HepG2 (cell line): ENCODE data around the gene CBX2. TPM values are rescaled to one million over a fixed set of nuclear protein-coding genes. Genes with fewer than 3 reads are reported as not detected.
A peak's percentile ranks its signal among the peaks of the same experiment; 100 is the strongest.

Experiments
- ATF7 ChIP-seq, 2 experiments: fragments of 450-650 bp in 1 of 2; sonication (generic) in 1 of 2; formaldehyde crosslinking in 1 of 2; IDR thresholded peaks; 2 replicates each; pipeline versions ENCODE4 v1.4.0 to v1.6.1; 2016 to 2020; ENCODE audit warnings: antibody characterized with exemption in 1 of 2, mild to moderate bottlenecking in 1 of 2, missing genetic modification reagents in 1 of 2
- HNRNPK ChIP-seq: fragments of 200-400 bp; formaldehyde crosslinking; IDR thresholded peaks from 2 replicates; pipeline ENCODE4 v1.6.1; 2018; ENCODE audit warnings: low read length, low read depth, moderate library complexity, mild to moderate bottlenecking; ENCODE audit not compliant: poor library complexity, severe bottlenecking
- HOXA3 ChIP-seq: sonication (generic); formaldehyde crosslinking; IDR thresholded peaks from 2 replicates; pipeline ENCODE4 v1.5.0; 2020; ENCODE audit warnings: missing genetic modification reagents
- MEIS2 ChIP-seq: sonication (generic); formaldehyde crosslinking; IDR thresholded peaks from 2 replicates; pipeline ENCODE4 v1.9.0; 2021; ENCODE audit warnings: mild to moderate bottlenecking, missing genetic modification reagents
- MTERF4 ChIP-seq: sonication (generic); formaldehyde crosslinking; IDR thresholded peaks from 2 replicates; pipeline ENCODE4 v1.8.0; 2023; ENCODE audit warnings: mild to moderate bottlenecking, missing genetic modification reagents
- NFYB ChIP-seq: sonication (generic); formaldehyde crosslinking; IDR thresholded peaks from 2 replicates; pipeline ENCODE4 v1.4.0; 2020; ENCODE audit warnings: missing genetic modification reagents
- RARG ChIP-seq: sonication (generic); formaldehyde crosslinking; IDR thresholded peaks from 2 replicates; pipeline ENCODE4 v1.4.0; 2020; ENCODE audit warnings: low read depth, mild to moderate bottlenecking, missing genetic modification reagents
- SKIL ChIP-seq: sonication (generic); formaldehyde crosslinking; IDR thresholded peaks from 2 replicates; pipeline ENCODE4 v1.8.0; 2022; ENCODE audit warnings: missing genetic modification reagents, mild to moderate bottlenecking, moderate library complexity, borderline replicate concordance
- SNAPC5 ChIP-seq: sonication (generic); formaldehyde crosslinking; IDR thresholded peaks from 2 replicates; pipeline ENCODE4 v1.8.1; 2023; ENCODE audit warnings: mild to moderate bottlenecking, missing genetic modification reagents, borderline replicate concordance
- ZBTB1 ChIP-seq: sonication (generic); formaldehyde crosslinking; IDR thresholded peaks from 2 replicates; pipeline ENCODE4 v1.4.0; 2020; ENCODE audit warnings: missing genetic modification reagents, borderline replicate concordance
- ZNF225 ChIP-seq: sonication (generic); formaldehyde crosslinking; IDR thresholded peaks from 2 replicates; pipeline ENCODE4 v1.4.0; 2020; ENCODE audit warnings: mild to moderate bottlenecking, missing genetic modification reagents
- ZNF609 ChIP-seq: sonication (generic); formaldehyde crosslinking; IDR thresholded peaks from 2 replicates; pipeline ENCODE4 v1.4.0; 2020; ENCODE audit warnings: mild to moderate bottlenecking, missing genetic modification reagents, borderline replicate concordance
- ZNF660 ChIP-seq: sonication (generic); formaldehyde crosslinking; IDR thresholded peaks from 2 replicates; pipeline ENCODE4 v1.5.1; 2020; ENCODE audit warnings: mild to moderate bottlenecking, low read depth, missing genetic modification reagents, borderline replicate concordance
- polyA plus RNA-seq, 8 experiments: library from polyadenylated mRNA; depleted of rRNA in 3 of 8; stranded (reverse) in 7 of 8; unstranded in 1 of 8; fragments of >200 nt; fragmentation: Illumina TruSeq in 4 of 8; extraction: Trizol in 4 of 8; gene quantifications; 2 replicates each; pipeline versions ENCODE4 v1.2.1 to v1.2.3, GENCODE V29; 2011 to 2016; ENCODE audit warnings: low read depth in 4 of 8, missing spikeins in 1 of 8, mixed read lengths in 1 of 8; ENCODE audit not compliant: insufficient read depth in 1 of 8
- total RNA-seq, 5 experiments: library from RNA; depleted of rRNA; stranded (reverse); fragments of >200 nt; fragmentation: Illumina TruSeq; extraction: Trizol; gene quantifications; 2 replicates each; pipeline ENCODE4 v1.2.3, GENCODE V29; 2016; ENCODE audit warnings: low read depth in 1 of 5
- TF ChIP-seq, protein P1 (sequence below): IDR thresholded peaks from 2 replicates; pipeline ENCODE4 v1.6.1; 2016; ENCODE audit warnings: missing compliant biosample characterization, missing genetic modification reagents, borderline replicate concordance

CBX2 gene
- total and polyA plus RNA-seq, 2 of the 13 experiments (the other 11 are each of a cell fraction or from before 2014, with no cell fraction given) = 14.5 to 31.1 TPM

GRCh38 chr17:79737922-79738578 is 39.9 kb upstream of the CBX2 start (continued):
- TF ChIP-seq RARG (CRISPR knock-in tag) (no peak), ZNF609 (CRISPR knock-in tag) (peak; percentile 30; the same call in 1 of the 2 replicates), HNRNPK (no peak), ZNF225 (CRISPR knock-in tag) (0 out of 2 replicates have a peak, but pooled peaks have one; percentile 59), ZNF660 (no peak), SNAPC5 (CRISPR knock-in tag) (no peak), MEIS2 (no peak), NFYB (CRISPR knock-in tag) (no peak), HOXA3 (CRISPR knock-in tag) (no peak), MTERF4 (CRISPR knock-in tag) (no peak), ZBTB1 (CRISPR knock-in tag) (no peak), ATF7 (IDR thresholded peaks at IDR 0.05) (no peak), ATF7 (CRISPR knock-in tag; IDR thresholded peaks at IDR 0.05) (no peak), SKIL (0 out of 2 replicates have a peak, but pooled peaks have one; percentile 56)
- TF ChIP-seq, protein P1, sequence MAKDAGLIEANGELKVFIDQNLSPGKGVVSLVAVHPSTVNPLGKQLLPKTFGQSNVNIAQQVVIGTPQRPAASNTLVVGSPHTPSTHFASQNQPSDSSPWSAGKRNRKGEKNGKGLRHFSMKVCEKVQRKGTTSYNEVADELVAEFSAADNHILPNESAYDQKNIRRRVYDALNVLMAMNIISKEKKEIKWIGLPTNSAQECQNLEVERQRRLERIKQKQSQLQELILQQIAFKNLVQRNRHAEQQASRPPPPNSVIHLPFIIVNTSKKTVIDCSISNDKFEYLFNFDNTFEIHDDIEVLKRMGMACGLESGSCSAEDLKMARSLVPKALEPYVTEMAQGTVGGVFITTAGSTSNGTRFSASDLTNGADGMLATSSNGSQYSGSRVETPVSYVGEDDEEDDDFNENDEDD = peak; percentile 28; the same call in 1 of the 2 replicates
